HG03280 (cell line): Measurements from ENCODE around the gene URGCP.

Experiments used
- ATAC-seq: cut with Tn5 transposase; IDR thresholded peaks from one replicate; pipeline ENCODE4 v1.9.1; 2021; ENCODE audit warnings: mild to moderate bottlenecking, moderate library complexity; ENCODE audit not compliant: unreplicated experiment

URGCP gene

GRCh38 chr7:43906331-43907010, at the start of gene URGCP:
TSS of gene URGCP (minus strand) at chr7:43906596. CDS start at chr7:43906575, 21 bp downstream.
- ATAC-seq = peak; percentile 82

GRCh38 chr7:43956027-43956426, 49.6 kb upstream of the URGCP start:
- ATAC-seq = no peak

GRCh38 chr7:43954524-43955228, 48.3 kb upstream of the URGCP start:
- no peak for ATAC-seq

- no peak for ATAC-seq
Observed at GRCh38 chr7:43953071-43953470, 46.7 kb upstream of the URGCP start.

GRCh38 chr7:43952028-43952427, 45.6 kb upstream of the URGCP start:
- ATAC-seq = no peak

- ATAC-seq = no peak
Observed at GRCh38 chr7:43944286-43944685, 37.9 kb upstream of the URGCP start.

GRCh38 chr7:43943417-43944187, 37.2 kb upstream of the URGCP start:
- no peak for ATAC-seq

GRCh38 chr7:43942997-43943396, 36.6 kb upstream of the URGCP start:
- ATAC-seq = no peak

GRCh38 chr7:43942250-43942649, 35.9 kb upstream of the URGCP start:
- ATAC-seq = no peak

- no peak for ATAC-seq
Observed at GRCh38 chr7:43938892-43939482, 32.6 kb upstream of the URGCP start.

GRCh38 chr7:43937444-43937843, 31.0 kb upstream of the URGCP start:
- ATAC-seq = no peak

- no peak for ATAC-seq
Observed at GRCh38 chr7:43933902-43934560, 27.6 kb upstream of the URGCP start.

GRCh38 chr7:43931346-43931745, 24.9 kb upstream of the URGCP start:
- ATAC-seq = no peak

- no peak for ATAC-seq
Observed at GRCh38 chr7:43929529-43930457, 23.4 kb upstream of the URGCP start.

- ATAC-seq = no peak
Observed at GRCh38 chr7:43927810-43928209, 21.4 kb upstream of the URGCP start.

GRCh38 chr7:43926798-43927123, 20.4 kb upstream of the URGCP start:
- no peak for ATAC-seq

- peak; percentile 90 for ATAC-seq
Observed at GRCh38 chr7:43925984-43926797, 19.8 kb upstream of the URGCP start, which contains the start of gene UBE2D4. TSS of gene UBE2D4 (plus strand) at chr7:43926436. CDS start at chr7:43926533, 97 bp downstream.

GRCh38 chr7:43922726-43923125, 16.3 kb upstream of the URGCP start:
- ATAC-seq = no peak

GRCh38 chr7:43921423-43921822, 15.0 kb upstream of the URGCP start:
- no peak for ATAC-seq
